Sigmoid colon (tissue), 4 donors: ENCODE measurements around the gene TMEM121.

Experiments used
- EP300 ChIP-seq, 4 donors: sonication (generic); formaldehyde crosslinking; IDR thresholded peaks; one replicate each; pipeline ENCODE4 v1.6.1; 2017; ENCODE audit warnings: antibody characterized with exemption in 4 of 4
- POLR2A ChIP-seq, 2 donors: fragments of 450-650 bp; IDR thresholded peaks; one replicate each; pipeline ENCODE4 v1.6.1; 2016; ENCODE audit warnings: antibody characterized with exemption in 2 of 2, mild to moderate bottlenecking in 2 of 2, moderate library complexity in 2 of 2
- TF ChIP-seq, protein P1 (sequence below), 4 experiments: fragments of 450-650 bp in 3 of 4; fragments of 200-600 bp in 1 of 4; IDR thresholded peaks; one replicate each; pipeline ENCODE4 v1.5.1; 2016 to 2019; ENCODE audit warnings: antibody characterized with exemption in 4 of 4, mild to moderate bottlenecking in 3 of 4, moderate library complexity in 2 of 4

DNA sequence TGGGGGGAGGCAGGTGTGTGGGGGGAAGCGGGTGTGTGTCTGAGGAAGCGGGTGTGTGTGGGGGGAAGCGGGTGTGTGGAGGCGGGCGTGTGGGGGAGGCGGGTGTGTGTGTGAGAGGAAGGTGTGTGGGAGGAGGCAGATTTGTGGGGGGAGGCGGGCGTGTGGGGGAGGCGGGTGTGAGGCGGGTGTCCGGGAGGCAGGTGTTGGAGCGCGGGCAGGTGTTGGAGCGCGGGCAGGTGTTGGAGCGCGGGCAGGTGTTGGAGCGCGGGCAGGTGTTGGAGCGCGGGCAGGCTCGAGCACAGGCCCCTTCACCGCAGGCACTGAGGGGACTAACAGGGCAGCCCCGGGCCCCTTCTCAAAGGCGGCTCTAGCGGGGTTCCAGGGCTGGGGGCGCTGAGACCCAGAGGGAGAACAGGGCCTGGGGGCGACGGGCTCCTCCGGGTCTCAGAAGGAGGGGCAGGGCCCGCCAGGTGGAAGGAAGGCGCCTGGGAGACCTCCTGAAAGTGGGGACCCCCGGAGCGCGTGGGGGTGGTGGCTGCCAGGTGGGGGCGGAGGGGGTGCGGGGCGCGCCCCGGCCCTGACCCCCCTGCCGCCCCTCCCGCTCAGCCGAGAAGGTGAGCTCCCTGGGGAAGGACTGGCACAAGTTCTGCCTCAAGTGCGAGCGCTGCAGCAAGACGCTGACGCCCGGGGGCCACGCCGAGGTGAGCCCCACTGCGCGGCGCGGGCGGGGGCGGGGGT, 48.6 kb upstream of the TMEM121 start:
- TF ChIP-seq, protein P1, sequence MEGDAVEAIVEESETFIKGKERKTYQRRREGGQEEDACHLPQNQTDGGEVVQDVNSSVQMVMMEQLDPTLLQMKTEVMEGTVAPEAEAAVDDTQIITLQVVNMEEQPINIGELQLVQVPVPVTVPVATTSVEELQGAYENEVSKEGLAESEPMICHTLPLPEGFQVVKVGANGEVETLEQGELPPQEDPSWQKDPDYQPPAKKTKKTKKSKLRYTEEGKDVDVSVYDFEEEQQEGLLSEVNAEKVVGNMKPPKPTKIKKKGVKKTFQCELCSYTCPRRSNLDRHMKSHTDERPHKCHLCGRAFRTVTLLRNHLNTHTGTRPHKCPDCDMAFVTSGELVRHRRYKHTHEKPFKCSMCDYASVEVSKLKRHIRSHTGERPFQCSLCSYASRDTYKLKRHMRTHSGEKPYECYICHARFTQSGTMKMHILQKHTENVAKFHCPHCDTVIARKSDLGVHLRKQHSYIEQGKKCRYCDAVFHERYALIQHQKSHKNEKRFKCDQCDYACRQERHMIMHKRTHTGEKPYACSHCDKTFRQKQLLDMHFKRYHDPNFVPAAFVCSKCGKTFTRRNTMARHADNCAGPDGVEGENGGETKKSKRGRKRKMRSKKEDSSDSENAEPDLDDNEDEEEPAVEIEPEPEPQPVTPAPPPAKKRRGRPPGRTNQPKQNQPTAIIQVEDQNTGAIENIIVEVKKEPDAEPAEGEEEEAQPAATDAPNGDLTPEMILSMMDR (IDR thresholded peaks at IDR 0.05), result no peak
- TF ChIP-seq POLR2A (IDR thresholded peaks at IDR 0.05), result no peak
- TF ChIP-seq EP300 (IDR thresholded peaks at IDR 0.05), result no peak
